ENCODE results near the gene TNRC6B.

The TNRC6B gene

DNA sequence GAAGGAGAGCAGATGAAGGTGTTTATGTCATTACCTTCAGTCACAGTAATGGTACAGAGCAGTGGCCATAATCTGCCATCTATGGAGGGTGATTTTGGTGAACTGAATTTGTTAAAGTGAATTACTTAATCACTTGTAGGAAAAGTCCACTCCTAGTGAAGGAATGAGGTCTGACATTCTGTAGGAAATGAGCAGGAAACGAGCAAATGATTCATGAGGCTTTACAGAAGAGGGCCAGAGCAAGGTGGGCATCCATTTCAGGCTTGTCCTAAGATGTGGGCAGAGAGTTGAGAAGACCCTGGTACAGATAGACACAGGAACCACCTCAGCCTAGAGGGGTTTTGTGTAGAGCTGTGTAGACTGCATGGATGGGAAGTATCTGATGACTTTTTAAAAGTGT is 186.7 kb downstream of the TNRC6B start:
- no peak for DNase-seq (ENCODE audit: low read depth in 1 of 2, low spot score in 1 of 2)
- no peaks in the 10 kb centered on the region for H3K27me3 ChIP-seq (ENCODE audit: insufficient read depth, poor library complexity, severe bottlenecking)
- TF ChIP-seq, protein P1, sequence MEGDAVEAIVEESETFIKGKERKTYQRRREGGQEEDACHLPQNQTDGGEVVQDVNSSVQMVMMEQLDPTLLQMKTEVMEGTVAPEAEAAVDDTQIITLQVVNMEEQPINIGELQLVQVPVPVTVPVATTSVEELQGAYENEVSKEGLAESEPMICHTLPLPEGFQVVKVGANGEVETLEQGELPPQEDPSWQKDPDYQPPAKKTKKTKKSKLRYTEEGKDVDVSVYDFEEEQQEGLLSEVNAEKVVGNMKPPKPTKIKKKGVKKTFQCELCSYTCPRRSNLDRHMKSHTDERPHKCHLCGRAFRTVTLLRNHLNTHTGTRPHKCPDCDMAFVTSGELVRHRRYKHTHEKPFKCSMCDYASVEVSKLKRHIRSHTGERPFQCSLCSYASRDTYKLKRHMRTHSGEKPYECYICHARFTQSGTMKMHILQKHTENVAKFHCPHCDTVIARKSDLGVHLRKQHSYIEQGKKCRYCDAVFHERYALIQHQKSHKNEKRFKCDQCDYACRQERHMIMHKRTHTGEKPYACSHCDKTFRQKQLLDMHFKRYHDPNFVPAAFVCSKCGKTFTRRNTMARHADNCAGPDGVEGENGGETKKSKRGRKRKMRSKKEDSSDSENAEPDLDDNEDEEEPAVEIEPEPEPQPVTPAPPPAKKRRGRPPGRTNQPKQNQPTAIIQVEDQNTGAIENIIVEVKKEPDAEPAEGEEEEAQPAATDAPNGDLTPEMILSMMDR (IDR thresholded peaks at IDR 0.05; ENCODE audit: insufficient read depth, low read length), result no peak
- H3K27ac ChIP-seq (replicated peaks), result no peak overlapping the region
- H3K4me3 ChIP-seq (replicated peaks; ENCODE audit: insufficient read depth, low read length), result no peak overlapping the region

DNA sequence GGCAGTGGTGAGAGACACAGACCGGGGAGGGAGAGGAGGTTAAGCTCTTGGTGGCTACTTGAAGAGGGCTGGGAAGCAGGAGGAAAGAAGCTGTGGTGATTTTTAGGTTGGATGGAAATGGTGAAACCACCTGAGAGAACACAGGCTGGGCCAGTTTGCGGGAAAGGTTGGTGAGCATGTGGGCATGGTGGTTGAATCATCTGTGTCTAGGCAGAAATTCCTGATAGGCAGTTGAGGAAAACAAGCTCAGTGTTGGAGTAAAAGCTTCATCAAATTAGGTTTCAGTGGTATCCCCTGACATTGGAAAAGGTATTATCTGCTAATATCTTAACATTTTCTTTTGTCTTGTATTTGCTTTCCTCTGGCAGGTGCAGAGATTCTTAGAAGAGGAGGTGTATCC is 188.3 kb downstream of the TNRC6B start:
- TF ChIP-seq, protein P1 (IDR thresholded peaks at IDR 0.05; ENCODE audit: insufficient read depth, low read length), result no peak
- TF ChIP-seq, protein P2, sequence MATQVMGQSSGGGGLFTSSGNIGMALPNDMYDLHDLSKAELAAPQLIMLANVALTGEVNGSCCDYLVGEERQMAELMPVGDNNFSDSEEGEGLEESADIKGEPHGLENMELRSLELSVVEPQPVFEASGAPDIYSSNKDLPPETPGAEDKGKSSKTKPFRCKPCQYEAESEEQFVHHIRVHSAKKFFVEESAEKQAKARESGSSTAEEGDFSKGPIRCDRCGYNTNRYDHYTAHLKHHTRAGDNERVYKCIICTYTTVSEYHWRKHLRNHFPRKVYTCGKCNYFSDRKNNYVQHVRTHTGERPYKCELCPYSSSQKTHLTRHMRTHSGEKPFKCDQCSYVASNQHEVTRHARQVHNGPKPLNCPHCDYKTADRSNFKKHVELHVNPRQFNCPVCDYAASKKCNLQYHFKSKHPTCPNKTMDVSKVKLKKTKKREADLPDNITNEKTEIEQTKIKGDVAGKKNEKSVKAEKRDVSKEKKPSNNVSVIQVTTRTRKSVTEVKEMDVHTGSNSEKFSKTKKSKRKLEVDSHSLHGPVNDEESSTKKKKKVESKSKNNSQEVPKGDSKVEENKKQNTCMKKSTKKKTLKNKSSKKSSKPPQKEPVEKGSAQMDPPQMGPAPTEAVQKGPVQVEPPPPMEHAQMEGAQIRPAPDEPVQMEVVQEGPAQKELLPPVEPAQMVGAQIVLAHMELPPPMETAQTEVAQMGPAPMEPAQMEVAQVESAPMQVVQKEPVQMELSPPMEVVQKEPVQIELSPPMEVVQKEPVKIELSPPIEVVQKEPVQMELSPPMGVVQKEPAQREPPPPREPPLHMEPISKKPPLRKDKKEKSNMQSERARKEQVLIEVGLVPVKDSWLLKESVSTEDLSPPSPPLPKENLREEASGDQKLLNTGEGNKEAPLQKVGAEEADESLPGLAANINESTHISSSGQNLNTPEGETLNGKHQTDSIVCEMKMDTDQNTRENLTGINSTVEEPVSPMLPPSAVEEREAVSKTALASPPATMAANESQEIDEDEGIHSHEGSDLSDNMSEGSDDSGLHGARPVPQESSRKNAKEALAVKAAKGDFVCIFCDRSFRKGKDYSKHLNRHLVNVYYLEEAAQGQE (IDR thresholded peaks at IDR 0.05; ENCODE audit: insufficient replicate concordance, low read depth), result no peak
- TF ChIP-seq SPI1 (IDR thresholded peaks at IDR 0.05; ENCODE audit: borderline replicate concordance, low read depth) (no peak), GABPA (IDR thresholded peaks at IDR 0.05; ENCODE audit: low read depth) (no peak), POLR2AphosphoS5 (IDR thresholded peaks at IDR 0.05; ENCODE audit: low read depth) (no peak)
- no peaks in the 10 kb centered on the region for H3K27me3 ChIP-seq (ENCODE audit: insufficient read depth, poor library complexity, severe bottlenecking)
- DNase-seq (ENCODE audit: low read depth in 1 of 2, low spot score in 1 of 2), result no peak
- H3K4me3 ChIP-seq (replicated peaks; ENCODE audit: insufficient read depth, low read length), result no peak overlapping the region
- H3K27ac ChIP-seq (replicated peaks), result no peak overlapping the region

DNA sequence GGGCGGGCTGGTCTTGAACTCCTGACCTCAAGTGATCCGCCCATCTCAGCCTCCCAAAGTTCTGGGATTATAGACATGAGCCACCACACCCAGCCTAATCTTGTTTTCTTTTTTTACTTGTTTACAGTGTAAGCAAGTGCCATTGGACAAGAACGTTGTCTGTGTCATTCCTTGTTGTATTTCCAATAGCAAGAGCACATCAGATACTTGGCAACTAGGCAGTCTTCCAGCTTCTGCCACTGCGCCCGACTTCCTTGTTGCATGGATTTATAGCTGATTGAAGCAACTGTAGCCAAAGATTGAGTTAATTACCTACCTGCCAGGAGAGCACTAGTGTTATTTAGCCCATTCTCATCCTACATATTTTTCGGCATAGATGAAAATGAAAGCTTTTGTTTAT is 189.6 kb downstream of the TNRC6B start:
- Histone ChIP-seq H3K27me3 (ENCODE audit: insufficient read depth, poor library complexity, severe bottlenecking) (no peaks in the 10 kb centered on the region), H3K4me3 (replicated peaks; ENCODE audit: insufficient read depth, low read length) (no peak overlapping the region), H3K27ac (replicated peaks) (no peak overlapping the region)
- TF ChIP-seq, protein P2 (IDR thresholded peaks at IDR 0.05; ENCODE audit: insufficient replicate concordance, low read depth), result no peak
- TF ChIP-seq POLR2AphosphoS5 (IDR thresholded peaks at IDR 0.05; ENCODE audit: low read depth), result no peak
- TF ChIP-seq GABPA (IDR thresholded peaks at IDR 0.05; ENCODE audit: low read depth), result no peak
- no peak for DNase-seq (ENCODE audit: low read depth in 1 of 2, low spot score in 1 of 2)

DNA sequence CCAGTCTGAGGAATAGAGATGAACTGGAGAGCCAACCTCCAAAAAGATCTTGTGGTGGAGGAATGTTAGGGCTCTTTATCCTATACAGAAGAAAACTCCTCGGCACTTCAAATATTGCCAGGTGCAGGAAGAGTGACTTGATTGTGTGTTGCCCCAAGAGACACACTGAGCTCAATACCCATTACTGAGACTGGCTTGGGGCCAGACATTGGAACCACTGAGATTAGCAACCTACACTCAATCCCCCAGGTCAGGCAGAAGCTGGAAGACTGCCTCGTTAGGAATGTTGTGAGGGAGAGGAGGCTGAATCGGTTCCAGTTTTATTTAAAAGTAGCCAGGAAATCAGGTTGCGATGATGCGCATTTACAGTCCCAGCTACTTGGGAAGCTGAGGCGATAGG is 190.3 kb downstream of the TNRC6B start:
- TF ChIP-seq, protein P2 (IDR thresholded peaks at IDR 0.05; ENCODE audit: insufficient replicate concordance, low read depth), result no peak
- TF ChIP-seq POLR2AphosphoS5 (IDR thresholded peaks at IDR 0.05; ENCODE audit: low read depth), result no peak
- TF ChIP-seq SPI1 (IDR thresholded peaks at IDR 0.05; ENCODE audit: borderline replicate concordance, low read depth), result no peak
- TF ChIP-seq GABPA (IDR thresholded peaks at IDR 0.05; ENCODE audit: low read depth), result no peak
- TF ChIP-seq, protein P1 (IDR thresholded peaks at IDR 0.05; ENCODE audit: insufficient read depth, low read length), result no peak
- Histone ChIP-seq H3K27me3 (ENCODE audit: insufficient read depth, poor library complexity, severe bottlenecking) (no peaks in the 10 kb centered on the region), H3K27ac (replicated peaks) (no peak overlapping the region), H3K4me3 (replicated peaks; ENCODE audit: insufficient read depth, low read length) (no peak overlapping the region)
- no peak for DNase-seq (ENCODE audit: low read depth in 1 of 2, low spot score in 1 of 2)

Measured in HL-60 (cell line).